HCT116 (cell line): Measurements from ENCODE around the gene DDI2. TPM values are rescaled to one million over a fixed set of nuclear protein-coding genes. Genes with fewer than 3 reads are reported as not detected.

Experiments used
- ATAC-seq: fragments of 200-7000 bp; cut with Tn5 transposase; 2 replicates; pipeline ENCODE4 v1.9.1; 2020; ENCODE audit warnings: mild to moderate bottlenecking, moderate library complexity
- BruUV-seq: library from RNA; stranded (reverse); fragments of 400-500 nt; replicated peaks from 2 replicates; lab custom pipeline; 2021; lab: Mats Ljungman, UMichigan
- CTCF ChIA-PET: fragments of 300-600 bp; sonication (Branson Sonifier 250); formaldehyde crosslinking; loops from one replicate; lab custom pipeline; 2021; ENCODE audit warnings: antibody characterized with exemption; lab: Charles Lee
- POLR2A ChIA-PET: fragments of 300-600, 350-600 bp; sonication (Branson Sonifier 250); formaldehyde crosslinking; loops from one replicate; lab custom pipeline; 2021; ENCODE audit warnings: antibody characterized with exemption; lab: Charles Lee
- RAD21 ChIA-PET, 2 experiments: fragments of 300-600 bp; sonication (Branson Sonifier 250); formaldehyde crosslinking; loops; one replicate each; lab custom pipeline; 2023; ENCODE audit warnings: low total read pairs in 2 of 2; ENCODE audit not compliant: uncharacterized antibody in 2 of 2, unreplicated experiment in 2 of 2, low non-redundant PET in 1 of 2; lab: Charles Lee
- DNase-seq: peaks from one replicate; pipeline ENCODE4 v3.0.0-alpha.2; 2010; ENCODE audit warnings: low read depth, low spot score
- H2AFZ ChIP-seq: fragments of 200-600 bp; shearing (Covaris generic), sonication (generic); 2 replicates; pipeline ENCODE4 v1.6.1; 2017; ENCODE audit warnings: low read depth, mixed run types, mixed read lengths, antibody characterized with exemption, low read length; ENCODE audit not compliant: poor library complexity, severe bottlenecking
- H3K27ac ChIP-seq: 2 replicates; pipeline ENCODE4 v1.5.1; 2012; ENCODE audit warnings: low read depth, low read length
- H3K27me3 ChIP-seq: fragments of 200-600 bp; sonication (generic); 2 replicates; pipeline ENCODE4 v1.6.1; 2016; ENCODE audit warnings: mixed run types, low read length, mixed read lengths; ENCODE audit not compliant: insufficient read depth
- H3K36me3 ChIP-seq, 2 experiments: fragments of 200-500 bp in 1 of 2; fragments of 200-600 bp in 1 of 2; sonication (Bioruptor generic) in 1 of 2; sonication (generic) in 1 of 2; 2 replicates each; pipeline versions ENCODE4 v1.5.1 to v1.6.1; 2014 to 2016; ENCODE audit warnings: low read length in 2 of 2, inconsistent platforms in 1 of 2, mixed read lengths in 1 of 2, mixed run types in 1 of 2; ENCODE audit not compliant: insufficient read depth in 2 of 2, control insufficient read depth in 1 of 2
- H3K4me1 ChIP-seq, 2 experiments: fragments of 200-600 bp in 1 of 2; sonication (generic) in 1 of 2; 2 replicates each; pipeline versions ENCODE4 v1.5.1 to v1.6.1; 2012 to 2017; ENCODE audit warnings: low read length in 2 of 2, inconsistent platforms in 1 of 2, mild to moderate bottlenecking in 1 of 2, mixed read lengths in 1 of 2, mixed run types in 1 of 2, moderate library complexity in 1 of 2; ENCODE audit not compliant: insufficient read depth in 2 of 2, control insufficient read depth in 1 of 2
- H3K4me2 ChIP-seq: fragments of 200-600 bp; sonication (generic); 2 replicates; pipeline ENCODE4 v1.6.1; 2017; ENCODE audit warnings: mixed run types, low read length, mixed read lengths
- H3K4me3 ChIP-seq, 2 experiments: fragments of 200-600 bp in 1 of 2; sonication (generic) in 1 of 2; replicated peaks in 1 of 2; 2 replicates each; pipeline ENCODE4 v1.5.1; 2011 to 2016; ENCODE audit warnings: low read length in 2 of 2, control low read depth in 1 of 2, low read depth in 1 of 2, mild to moderate bottlenecking in 1 of 2, mixed read lengths in 1 of 2, mixed run types in 1 of 2
- H3K79me2 ChIP-seq: fragments of 200-600 bp; sonication (generic); 2 replicates; pipeline ENCODE4 v1.6.1; 2017; ENCODE audit warnings: mild to moderate bottlenecking, mixed run types, low read length, moderate library complexity, mixed read lengths; ENCODE audit not compliant: insufficient read depth
- H3K9ac ChIP-seq: fragments of 200-600 bp; sonication (generic); 2 replicates; pipeline ENCODE4 v1.6.1; 2016; ENCODE audit warnings: low read length, mixed read lengths
- H3K9me2 ChIP-seq: fragments of 200-600 bp; sonication (generic), shearing (Covaris generic); 2 replicates; pipeline ENCODE4 v1.6.1; 2017; ENCODE audit warnings: mixed run types, mild to moderate bottlenecking, moderate library complexity; ENCODE audit not compliant: insufficient read depth
- H3K9me3 ChIP-seq, 2 experiments: fragments of 200-500 bp in 1 of 2; fragments of 200-600 bp in 1 of 2; sonication (Bioruptor generic) in 1 of 2; sonication (generic) in 1 of 2; 2 replicates each; pipeline ENCODE4 v1.6.1; 2014 to 2017; ENCODE audit warnings: low read length in 2 of 2, mixed read lengths in 2 of 2, inconsistent platforms in 1 of 2, low read depth in 1 of 2, mild to moderate bottlenecking in 1 of 2, mixed run types in 1 of 2, moderate library complexity in 1 of 2; ENCODE audit not compliant: control insufficient read depth in 1 of 2, insufficient read depth in 1 of 2
- H4K20me1 ChIP-seq: fragments of 200-600 bp; sonication (generic), shearing (Covaris generic); 2 replicates; pipeline ENCODE4 v1.6.1; 2017; ENCODE audit warnings: mixed run types, mild to moderate bottlenecking, moderate library complexity; ENCODE audit not compliant: insufficient read depth
- ATF3 ChIP-seq: IDR thresholded peaks from 2 replicates; pipeline ENCODE4 v1.6.1; 2012
- CBX3 ChIP-seq: IDR thresholded peaks from 2 replicates; pipeline ENCODE4 v1.6.1; 2012; ENCODE audit warnings: low read depth
- CEBPB ChIP-seq: IDR thresholded peaks from 2 replicates; pipeline ENCODE4 v1.6.1; 2012; ENCODE audit warnings: low read depth
- EGR1 ChIP-seq: IDR thresholded peaks from 2 replicates; pipeline ENCODE4 v1.6.1; 2012; ENCODE audit warnings: low read depth
- ELF1 ChIP-seq: IDR thresholded peaks from 2 replicates; pipeline ENCODE4 v1.6.1; 2012; ENCODE audit warnings: low read depth, borderline replicate concordance
- EZH2 ChIP-seq: fragments of 200-600 bp; sonication (generic); IDR thresholded peaks from 2 replicates; pipeline ENCODE4 v1.6.1; 2017; ENCODE audit warnings: antibody characterized with exemption, mixed run types
- EZH2phosphoT487 ChIP-seq: fragments of 200-600 bp; IDR thresholded peaks from 2 replicates; pipeline ENCODE4 v1.6.1; 2018; ENCODE audit warnings: antibody characterized with exemption, borderline replicate concordance
- FOSL1 ChIP-seq: IDR thresholded peaks from 2 replicates; pipeline ENCODE4 v1.6.1; 2012; ENCODE audit warnings: low read depth
- JUND ChIP-seq: IDR thresholded peaks from 2 replicates; pipeline ENCODE4 v1.6.1; 2012
- MAX ChIP-seq: IDR thresholded peaks from 2 replicates; pipeline ENCODE4 v1.6.1; 2012
- POLR2A ChIP-seq: IDR thresholded peaks from 2 replicates; pipeline ENCODE4 v1.7.0; 2011; ENCODE audit warnings: borderline replicate concordance; ENCODE audit not compliant: insufficient read depth, insufficient read length; ENCODE audit errors: extremely low read depth
- POLR2AphosphoS5 ChIP-seq: IDR thresholded peaks from 2 replicates; pipeline ENCODE4 v1.6.1; 2011; ENCODE audit warnings: mild to moderate bottlenecking, low read depth, low read length, moderate library complexity
- RAD21 ChIP-seq: IDR thresholded peaks from 2 replicates; pipeline ENCODE4 v1.6.1; 2012; ENCODE audit warnings: low read depth, mild to moderate bottlenecking
- SIN3A ChIP-seq: IDR thresholded peaks from 2 replicates; pipeline ENCODE4 v1.6.1; 2012; ENCODE audit warnings: low read depth
- SP1 ChIP-seq: IDR thresholded peaks from 2 replicates; pipeline ENCODE4 v1.6.1; 2012; ENCODE audit warnings: low read depth
- TCF7L2 ChIP-seq: IDR thresholded peaks from 2 replicates; pipeline ENCODE4 v1.7.0; 2011; ENCODE audit warnings: borderline replicate concordance, inconsistent platforms; ENCODE audit not compliant: insufficient read depth, insufficient read length; ENCODE audit errors: extremely low read depth
- YY1 ChIP-seq: IDR thresholded peaks from 2 replicates; pipeline ENCODE4 v1.6.1; 2011; ENCODE audit warnings: low read length, low read depth, moderate library complexity, mild to moderate bottlenecking; ENCODE audit not compliant: insufficient replicate concordance; ENCODE audit errors: extremely low read depth
- ZBTB33 ChIP-seq: IDR thresholded peaks from 2 replicates; pipeline ENCODE4 v1.6.1; 2011; ENCODE audit warnings: mild to moderate bottlenecking, low read length, moderate library complexity; ENCODE audit not compliant: insufficient replicate concordance; ENCODE audit errors: extremely low read depth
- intact Hi-C: fragments of 100-400 bp; cut with micrococcal nuclease; formaldehyde crosslinking; loops from 2 replicates; pipeline ENCODE4 v1.10.0; 2022
- total RNA-seq: library from RNA; stranded (reverse); gene quantifications from one replicate; pipeline ENCODE4 v1.2.1, GENCODE V29; 2021; ENCODE audit not compliant: unreplicated experiment
- TF ChIP-seq, protein P1 (sequence below), 3 experiments: fragments of 200-600 bp in 1 of 3; sonication (generic) in 1 of 3; IDR thresholded peaks in 2 of 3; conservative IDR thresholded peaks in 1 of 3; 2 replicates each; pipeline ENCODE4 v1.5.1; 2012 to 2017; ENCODE audit warnings: low read depth in 2 of 3, low read length in 2 of 3, antibody characterized with exemption in 1 of 3, borderline replicate concordance in 1 of 3, control low read depth in 1 of 3, mild to moderate bottlenecking in 1 of 3, mixed read lengths in 1 of 3, mixed run types in 1 of 3, moderate library complexity in 1 of 3; ENCODE audit not compliant: insufficient read depth in 1 of 3

DDI2 gene
- total RNA-seq, 1 experiment from 2014 or later, result 26.3 TPM

DNA sequence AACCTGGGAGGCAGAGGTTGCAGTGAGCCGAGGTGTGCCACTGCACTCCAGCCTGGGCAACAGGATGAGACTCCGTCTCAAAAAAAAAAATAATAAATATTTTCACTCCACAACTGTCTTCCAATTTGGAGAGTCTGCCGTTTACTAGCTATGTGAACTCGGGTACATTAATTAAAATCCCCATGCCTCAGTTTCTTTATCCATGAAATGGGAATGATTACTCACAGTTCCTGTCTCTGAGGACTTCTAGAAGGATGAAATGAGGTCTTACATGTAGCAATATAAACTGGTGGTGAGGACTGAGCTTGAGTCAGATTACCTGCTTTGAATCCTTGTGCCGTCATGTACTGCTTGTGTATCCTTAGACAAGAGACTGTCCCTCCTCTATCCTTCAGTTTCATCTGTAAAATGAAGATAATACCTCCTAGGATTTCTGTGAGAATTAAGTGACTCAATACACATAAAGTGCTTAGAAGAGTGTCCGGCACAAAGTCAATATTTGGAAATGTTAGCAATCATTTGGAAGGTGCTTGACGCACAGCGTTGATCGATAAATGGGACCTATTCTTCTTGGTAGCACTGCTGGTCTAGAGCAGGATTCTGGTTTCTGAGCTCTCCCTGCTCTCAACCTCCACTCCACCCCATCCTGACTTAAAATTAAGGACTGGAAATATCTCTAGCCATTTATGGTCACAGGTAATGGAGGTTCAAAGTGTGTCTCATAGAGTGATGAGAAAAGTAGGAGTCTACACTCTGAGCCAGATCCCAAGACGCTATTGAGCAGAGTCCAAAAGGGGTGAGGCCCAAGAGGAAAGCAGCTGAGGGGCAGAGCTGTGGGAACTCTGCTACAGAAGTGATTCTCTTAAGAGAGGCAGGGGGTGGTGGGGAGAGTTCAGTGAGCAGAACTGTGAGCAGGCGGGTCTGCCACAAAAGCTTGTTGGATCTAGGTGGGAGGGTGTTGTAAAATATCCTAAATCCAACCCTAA is 11.6 kb upstream of the DDI2 start:
- no peak overlapping the region for H3K27ac ChIP-seq
- TF ChIP-seq SIN3A (no peak), RAD21 (no peak), CEBPB (no peak), YY1 (no peak), CBX3 (no peak), TCF7L2 (no peak), POLR2AphosphoS5 (no peak), ZBTB33 (no peak), EZH2 (no peak), MAX (no peak), POLR2A (no peak), JUND (no peak), EGR1 (no peak), FOSL1 (no peak), ELF1 (no peak), EZH2phosphoT487 (no peak), ATF3 (no peak), SP1 (no peak)
- TF ChIP-seq, protein P1, sequence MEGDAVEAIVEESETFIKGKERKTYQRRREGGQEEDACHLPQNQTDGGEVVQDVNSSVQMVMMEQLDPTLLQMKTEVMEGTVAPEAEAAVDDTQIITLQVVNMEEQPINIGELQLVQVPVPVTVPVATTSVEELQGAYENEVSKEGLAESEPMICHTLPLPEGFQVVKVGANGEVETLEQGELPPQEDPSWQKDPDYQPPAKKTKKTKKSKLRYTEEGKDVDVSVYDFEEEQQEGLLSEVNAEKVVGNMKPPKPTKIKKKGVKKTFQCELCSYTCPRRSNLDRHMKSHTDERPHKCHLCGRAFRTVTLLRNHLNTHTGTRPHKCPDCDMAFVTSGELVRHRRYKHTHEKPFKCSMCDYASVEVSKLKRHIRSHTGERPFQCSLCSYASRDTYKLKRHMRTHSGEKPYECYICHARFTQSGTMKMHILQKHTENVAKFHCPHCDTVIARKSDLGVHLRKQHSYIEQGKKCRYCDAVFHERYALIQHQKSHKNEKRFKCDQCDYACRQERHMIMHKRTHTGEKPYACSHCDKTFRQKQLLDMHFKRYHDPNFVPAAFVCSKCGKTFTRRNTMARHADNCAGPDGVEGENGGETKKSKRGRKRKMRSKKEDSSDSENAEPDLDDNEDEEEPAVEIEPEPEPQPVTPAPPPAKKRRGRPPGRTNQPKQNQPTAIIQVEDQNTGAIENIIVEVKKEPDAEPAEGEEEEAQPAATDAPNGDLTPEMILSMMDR (IDR thresholded peaks at IDR 0.05 in 2 of 3, conservative IDR thresholded peaks at IDR 0.05 in 1 of 3; ENCODE audit: borderline replicate concordance in 1 of 3, insufficient read depth in 1 of 3, low read depth in 2 of 3, low read length in 2 of 3), result no peak

More for the DNA sequence above, 11.6 kb upstream of the DDI2 start:
- Histone ChIP-seq H3K9me3 (no peaks in the 10 kb centered on the region; a peak in 1 of 4 replicates), H3K4me1 (no peaks in the 10 kb centered on the region), H3K27me3 (no peaks in the 10 kb centered on the region), H3K9ac (no peak overlapping the region), H3K4me3 (no peak overlapping the region), H3K4me2 (no peak overlapping the region), H3K9me2 (no peaks in the 10 kb centered on the region), H3K36me3 (no peaks in the 10 kb centered on the region), H3K79me2 (no peaks in the 10 kb centered on the region), H2AFZ (no peak overlapping the region), H4K20me1 (no peaks in the 10 kb centered on the region)
- POLR2A ChIA-PET, result no interaction called here
- DNase-seq, result no peak
- intact Hi-C loops, result no loop called here
- RAD21 ChIA-PET, result no interaction called here
- ATAC-seq, result no peak
- CTCF ChIA-PET, result no interaction called here
- BruUV-seq, result no TSS peak
